HG03097 (cell line): ENCODE measurements around the gene PCDHB10.
"Not testable (repeated sequence)": the region's sequence is repeated elsewhere in the genome, so short reads cannot be mapped to it uniquely, and the experiment has no call there.

Source experiments
- ATAC-seq: cut with Tn5 transposase; IDR thresholded peaks from one replicate; pipeline ENCODE4 v1.9.1; 2021; ENCODE audit not compliant: unreplicated experiment, low FRiP score

Gene PCDHB10

GRCh38 chr5:141186897-141187512 is 5.1 kb upstream of the PCDHB10 start, which contains the start of gene PCDHB9:
TSS of gene PCDHB9 (plus strand) at chr5:141187161. CDS start at chr5:141187319, 158 bp downstream.
- no peak for ATAC-seq

DNA sequence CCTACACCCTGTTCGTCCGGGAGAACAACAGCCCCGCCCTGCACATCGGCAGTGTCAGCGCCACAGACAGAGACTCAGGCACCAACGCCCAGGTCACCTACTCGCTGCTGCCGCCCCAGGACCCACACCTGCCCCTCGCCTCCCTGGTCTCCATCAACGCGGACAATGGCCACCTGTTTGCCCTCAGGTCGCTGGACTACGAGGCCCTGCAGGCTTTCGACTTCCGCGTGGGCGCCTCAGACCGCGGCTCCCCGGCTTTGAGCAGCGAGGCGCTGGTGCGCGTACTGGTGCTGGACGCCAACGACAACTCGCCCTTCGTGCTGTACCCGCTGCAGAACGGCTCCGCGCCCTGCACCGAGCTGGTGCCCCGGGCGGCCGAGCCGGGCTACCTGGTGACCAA is 3.5 kb upstream of the PCDHB10 start:
- not testable (repeated sequence) for ATAC-seq

GRCh38 chr5:141189131-141189530 is 3.0 kb upstream of the PCDHB10 start:
- ATAC-seq = not testable (repeated sequence)

DNA sequence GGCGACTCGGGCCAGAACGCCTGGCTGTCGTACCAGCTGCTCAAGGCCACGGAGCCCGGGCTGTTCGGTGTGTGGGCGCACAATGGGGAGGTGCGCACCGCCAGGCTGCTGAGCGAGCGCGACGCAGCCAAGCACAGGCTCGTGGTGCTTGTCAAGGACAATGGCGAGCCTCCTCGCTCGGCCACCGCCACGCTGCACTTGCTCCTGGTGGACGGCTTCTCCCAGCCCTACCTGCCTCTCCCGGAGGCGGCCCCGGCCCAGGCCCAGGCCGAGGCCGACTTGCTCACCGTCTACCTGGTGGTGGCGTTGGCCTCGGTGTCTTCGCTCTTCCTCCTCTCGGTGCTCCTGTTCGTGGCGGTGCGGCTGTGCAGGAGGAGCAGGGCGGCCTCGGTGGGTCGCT is 2.2 kb downstream of the PCDHB10 start:
- not testable (repeated sequence) for ATAC-seq

DNA sequence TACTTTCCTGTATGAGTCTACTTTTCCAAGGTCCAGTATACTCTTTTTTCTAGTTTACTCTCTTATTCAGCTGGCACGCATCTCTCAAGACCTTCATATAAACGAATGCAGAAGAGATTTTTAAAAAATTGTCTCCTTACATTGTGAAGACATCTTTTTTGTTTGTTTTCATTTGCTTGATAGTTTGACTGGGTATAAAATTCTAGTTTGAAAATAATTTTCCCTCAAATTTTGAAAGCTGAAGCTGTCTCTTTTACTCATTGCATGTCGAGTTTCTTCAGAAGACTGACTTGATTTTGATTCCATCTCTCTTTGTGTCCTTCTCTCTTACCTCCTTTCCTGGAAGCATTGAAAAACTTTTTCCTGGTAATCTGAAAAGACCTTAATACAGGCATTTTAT is 4.2 kb downstream of the PCDHB10 start:
- no peak for ATAC-seq

- no peak for ATAC-seq
Observed at GRCh38 chr5:141199359-141200235, 7.4 kb downstream of the PCDHB10 start, which contains the start of gene PCDHB11. TSS of gene PCDHB11 (plus strand) at chr5:141199627. CDS start at chr5:141199775, 148 bp downstream.

DNA sequence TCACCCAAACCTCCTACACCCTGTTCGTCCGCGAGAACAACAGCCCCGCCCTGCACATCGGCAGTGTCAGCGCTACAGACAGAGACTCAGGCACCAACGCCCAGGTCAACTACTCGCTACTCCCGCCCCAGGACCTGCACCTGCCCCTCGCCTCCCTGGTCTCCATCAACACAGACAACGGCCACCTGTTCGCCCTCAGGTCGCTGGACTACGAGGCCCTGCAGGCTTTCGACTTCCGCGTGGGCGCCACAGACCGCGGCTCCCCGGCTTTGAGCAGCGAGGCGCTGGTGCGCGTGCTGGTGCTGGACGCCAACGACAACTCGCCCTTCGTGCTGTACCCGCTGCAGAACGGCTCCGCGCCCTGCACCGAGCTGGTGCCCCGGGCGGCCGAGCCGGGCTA is 9.0 kb downstream of the PCDHB10 start:
- ATAC-seq = not testable (repeated sequence)

DNA sequence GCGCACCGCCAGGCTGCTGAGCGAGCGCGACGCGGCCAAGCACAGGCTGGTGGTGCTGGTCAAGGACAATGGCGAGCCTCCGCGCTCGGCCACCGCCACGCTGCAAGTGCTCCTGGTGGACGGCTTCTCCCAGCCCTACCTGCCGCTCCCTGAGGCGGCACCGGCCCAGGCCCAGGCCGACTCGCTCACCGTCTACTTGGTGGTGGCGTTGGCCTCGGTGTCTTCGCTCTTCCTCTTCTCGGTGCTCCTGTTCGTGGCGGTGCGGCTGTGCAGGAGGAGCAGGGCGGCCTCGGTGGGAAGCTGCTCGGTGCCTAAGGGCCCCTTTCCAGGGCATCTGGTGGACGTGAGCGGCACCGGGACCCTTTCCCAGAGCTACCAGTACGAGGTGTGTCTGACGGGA is 9.5 kb downstream of the PCDHB10 start:
- not testable (repeated sequence) for ATAC-seq

- no peak for ATAC-seq
Observed at GRCh38 chr5:141208478-141208877, 16.3 kb downstream of the PCDHB10 start, which contains the start of gene PCDHB12. TSS of gene PCDHB12 (plus strand) at chr5:141208719. CDS start at chr5:141208908, 189 bp downstream.

DNA sequence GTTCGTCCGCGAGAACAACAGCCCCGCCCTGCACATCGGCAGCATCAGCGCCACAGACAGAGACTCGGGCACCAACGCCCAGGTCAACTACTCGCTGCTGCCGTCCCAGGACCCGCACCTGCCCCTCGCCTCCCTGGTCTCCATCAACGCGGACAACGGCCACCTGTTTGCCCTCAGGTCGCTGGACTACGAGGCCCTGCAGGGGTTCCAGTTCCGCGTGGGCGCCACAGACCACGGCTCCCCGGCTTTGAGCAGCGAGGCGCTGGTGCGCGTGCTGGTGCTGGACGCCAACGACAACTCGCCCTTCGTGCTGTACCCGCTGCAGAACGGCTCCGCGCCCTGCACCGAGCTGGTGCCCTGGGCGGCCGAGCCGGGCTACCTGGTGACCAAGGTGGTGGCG is 18.1 kb downstream of the PCDHB10 start:
- ATAC-seq = not testable (repeated sequence)

- ATAC-seq = not testable (repeated sequence)
Observed at GRCh38 chr5:141210849-141211248, 18.7 kb downstream of the PCDHB10 start.

- not testable (repeated sequence) for ATAC-seq
Observed at GRCh38 chr5:141213656-141214339, 21.6 kb downstream of the PCDHB10 start, which contains the start of gene PCDHB13. TSS of gene PCDHB13 (plus strand) at chr5:141213919. CDS start at chr5:141214124, 205 bp downstream.

DNA sequence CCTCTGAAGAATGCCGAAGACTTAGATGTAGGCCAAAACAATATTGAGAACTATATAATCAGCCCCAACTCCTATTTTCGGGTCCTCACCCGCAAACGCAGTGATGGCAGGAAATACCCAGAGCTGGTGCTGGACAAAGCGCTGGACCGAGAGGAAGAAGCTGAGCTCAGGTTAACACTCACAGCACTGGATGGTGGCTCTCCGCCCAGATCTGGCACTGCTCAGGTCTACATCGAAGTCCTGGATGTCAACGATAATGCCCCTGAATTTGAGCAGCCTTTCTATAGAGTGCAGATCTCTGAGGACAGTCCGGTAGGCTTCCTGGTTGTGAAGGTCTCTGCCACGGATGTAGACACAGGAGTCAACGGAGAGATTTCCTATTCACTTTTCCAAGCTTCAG is 22.4 kb downstream of the PCDHB10 start:
- not testable (repeated sequence) for ATAC-seq

- not testable (repeated sequence) for ATAC-seq
Observed at GRCh38 chr5:141215504-141215903, 23.4 kb downstream of the PCDHB10 start.

DNA sequence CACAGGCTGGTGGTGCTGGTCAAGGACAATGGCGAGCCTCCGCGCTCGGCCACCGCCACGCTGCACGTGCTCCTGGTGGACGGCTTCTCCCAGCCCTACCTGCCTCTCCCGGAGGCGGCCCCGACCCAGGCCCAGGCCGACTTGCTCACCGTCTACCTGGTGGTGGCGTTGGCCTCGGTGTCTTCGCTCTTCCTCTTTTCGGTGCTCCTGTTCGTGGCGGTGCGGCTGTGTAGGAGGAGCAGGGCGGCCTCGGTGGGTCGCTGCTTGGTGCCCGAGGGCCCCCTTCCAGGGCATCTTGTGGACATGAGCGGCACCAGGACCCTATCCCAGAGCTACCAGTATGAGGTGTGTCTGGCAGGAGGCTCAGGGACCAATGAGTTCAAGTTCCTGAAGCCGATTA is 23.9 kb downstream of the PCDHB10 start:
- ATAC-seq = not testable (repeated sequence)

- no peak for ATAC-seq
Observed at GRCh38 chr5:141223112-141223783, 31.1 kb downstream of the PCDHB10 start, which contains the start of gene PCDHB14. TSS of gene PCDHB14 (plus strand) at chr5:141223343. CDS start at chr5:141223506, 163 bp downstream.

DNA sequence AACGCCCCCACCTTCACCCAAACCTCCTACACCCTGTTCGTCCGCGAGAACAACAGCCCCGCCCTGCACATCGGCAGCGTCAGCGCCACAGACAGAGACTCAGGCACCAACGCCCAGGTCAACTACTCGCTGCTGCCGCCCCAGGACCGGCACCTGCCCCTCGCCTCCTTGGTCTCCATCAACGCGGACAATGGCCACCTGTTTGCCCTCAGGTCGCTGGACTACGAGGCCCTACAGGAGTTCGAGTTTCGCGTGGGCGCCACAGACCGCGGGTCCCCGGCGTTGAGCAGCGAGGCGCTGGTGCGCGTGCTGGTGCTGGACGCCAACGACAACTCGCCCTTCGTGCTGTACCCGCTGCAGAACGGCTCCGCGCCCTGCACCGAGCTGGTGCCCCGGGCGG is 32.7 kb downstream of the PCDHB10 start:
- ATAC-seq = not testable (repeated sequence)

GRCh38 chr5:141225421-141225820 is 33.3 kb downstream of the PCDHB10 start:
- ATAC-seq = not testable (repeated sequence)

- ATAC-seq = no peak
Observed at GRCh38 chr5:141234109-141234667, 42.0 kb downstream of the PCDHB10 start.

GRCh38 chr5:141235922-141236321 is 43.8 kb downstream of the PCDHB10 start:
- ATAC-seq = not testable (repeated sequence)
